ENCODE data around the gene LTA. TPM values are rescaled to one million over a fixed set of nuclear protein-coding genes. Genes with fewer than 3 reads are reported as not detected.
A peak's percentile ranks its signal among the peaks of the same experiment; 100 is the strongest.

LTA gene
- polyA plus RNA-seq, 3 donors, result 0.26 to 0.28 TPM; not detected in 1

DNA sequence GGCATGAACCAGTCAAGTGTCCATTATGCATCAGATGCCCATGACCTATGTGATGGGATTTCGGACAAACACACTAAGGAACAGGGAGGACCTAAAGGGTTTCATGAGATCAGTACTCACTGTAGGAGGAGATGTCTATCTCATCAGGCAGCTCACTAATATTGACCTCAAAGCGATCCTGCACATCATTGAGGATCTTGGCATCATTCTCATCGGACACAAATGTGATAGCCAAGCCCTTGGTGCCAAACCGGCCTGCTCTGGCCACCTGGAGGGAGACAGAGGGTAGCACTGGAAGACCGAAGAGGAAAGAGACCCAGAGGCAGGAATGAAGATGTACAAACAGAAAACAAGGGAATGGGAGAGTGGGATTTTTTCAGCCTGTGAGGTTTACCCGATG is 41.4 kb upstream of the LTA start:
- Histone ChIP-seq H3K4me3 (replicated peaks in 1 of 3; ENCODE audit: low read depth in 2 of 3, low read length in 3 of 3) (no peak overlapping the region), H3K79me2 (ENCODE audit: insufficient read depth, low read length) (peaks cover 37% of the 10 kb centered on the region), H3K36me3 (replicated peaks in 1 of 2; ENCODE audit: control insufficient read depth in 1 of 2, insufficient read depth in 2 of 2, low read length in 2 of 2) (peaks cover 62 to 65% of the 10 kb centered on the region in 2 donors), H3K27me3 (ENCODE audit: control insufficient read depth in 2 of 2, insufficient read depth in 2 of 2, low read length in 2 of 2) (no peaks in the 10 kb centered on the region), H3K4me1 (ENCODE audit: control insufficient read depth in 1 of 2, insufficient read depth in 2 of 2, low read length in 2 of 2) (no peaks in the 10 kb centered on the region), H3K4me2 (replicated peaks; ENCODE audit: extremely low read depth, low read length, poor library complexity, severe bottlenecking) (no peak overlapping the region), H2AFZ (ENCODE audit: insufficient read depth, low read depth, low read length, poor library complexity, severe bottlenecking) (no peak overlapping the region), H3K9ac (ENCODE audit: insufficient read depth, low read length, poor library complexity, severe bottlenecking) (no peak overlapping the region), H3K27ac (ENCODE audit: low read depth in 1 of 2, low read length in 2 of 2) (no peak overlapping the region), H3K9me3 (replicated peaks in 1 of 2; ENCODE audit: control insufficient read depth in 1 of 2, insufficient read depth in 1 of 2, low read length in 2 of 2) (no peaks in the 10 kb centered on the region), H4K20me1 (ENCODE audit: insufficient read depth, low read length) (peaks cover 76% of the 10 kb centered on the region)
- Mint-ChIP-seq H3K27ac (peak overlapping the region in 3 of 7 donors; percentile 57 to 65 (median 59)), H3K36me3 (peaks cover 60 to 66% of the 10 kb centered on the region in 2 donors), H3K4me3 (no peak overlapping the region), H3K4me1 (peaks cover 3% of the 10 kb centered on the region), H3K9me3 (no peaks in the 10 kb centered on the region), H3K27me3 (ENCODE audit: low read depth in 3 of 3) (peaks cover 0 to 2% (median 1%) of the 10 kb centered on the region in 3 donors)
- TF ChIP-seq, protein P1, sequence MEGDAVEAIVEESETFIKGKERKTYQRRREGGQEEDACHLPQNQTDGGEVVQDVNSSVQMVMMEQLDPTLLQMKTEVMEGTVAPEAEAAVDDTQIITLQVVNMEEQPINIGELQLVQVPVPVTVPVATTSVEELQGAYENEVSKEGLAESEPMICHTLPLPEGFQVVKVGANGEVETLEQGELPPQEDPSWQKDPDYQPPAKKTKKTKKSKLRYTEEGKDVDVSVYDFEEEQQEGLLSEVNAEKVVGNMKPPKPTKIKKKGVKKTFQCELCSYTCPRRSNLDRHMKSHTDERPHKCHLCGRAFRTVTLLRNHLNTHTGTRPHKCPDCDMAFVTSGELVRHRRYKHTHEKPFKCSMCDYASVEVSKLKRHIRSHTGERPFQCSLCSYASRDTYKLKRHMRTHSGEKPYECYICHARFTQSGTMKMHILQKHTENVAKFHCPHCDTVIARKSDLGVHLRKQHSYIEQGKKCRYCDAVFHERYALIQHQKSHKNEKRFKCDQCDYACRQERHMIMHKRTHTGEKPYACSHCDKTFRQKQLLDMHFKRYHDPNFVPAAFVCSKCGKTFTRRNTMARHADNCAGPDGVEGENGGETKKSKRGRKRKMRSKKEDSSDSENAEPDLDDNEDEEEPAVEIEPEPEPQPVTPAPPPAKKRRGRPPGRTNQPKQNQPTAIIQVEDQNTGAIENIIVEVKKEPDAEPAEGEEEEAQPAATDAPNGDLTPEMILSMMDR (IDR thresholded peaks at IDR 0.05), result no peak
- intact Hi-C loops (cut with micrococcal nuclease), result no loop called here
- WGBS (ENCODE audit: insufficient coverage), result 91% methylated on average over 4 of the region's 6 CpGs
- DNase-seq, result no peak

DNA sequence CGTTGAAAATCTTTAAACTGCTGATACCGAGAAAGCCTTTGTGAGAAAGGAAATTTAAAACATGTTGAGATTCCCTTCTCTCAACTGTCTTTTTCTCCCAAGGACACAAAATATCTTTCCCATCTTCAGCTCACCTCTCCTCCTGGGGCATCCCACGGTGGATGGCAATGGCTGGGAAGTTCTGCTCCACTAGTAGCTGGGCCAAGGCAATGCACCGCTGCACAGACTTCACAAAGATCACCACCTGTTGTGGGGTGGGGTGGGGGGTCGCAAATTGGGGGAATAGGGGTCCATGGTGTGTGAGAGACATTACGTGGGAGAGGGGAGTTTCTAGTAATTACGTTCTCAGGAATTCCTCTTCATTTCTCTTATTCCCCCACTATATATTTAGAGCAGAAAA is 40.9 kb upstream of the LTA start:
- no peaks in the 10 kb centered on the region for H3K27me3 ChIP-seq (ENCODE audit: control insufficient read depth in 2 of 2, insufficient read depth in 2 of 2, low read length in 2 of 2)
- H3K36me3 Mint-ChIP-seq, result peaks cover 64 to 71% of the 10 kb centered on the region in 2 donors
- H3K4me1 ChIP-seq (ENCODE audit: control insufficient read depth in 1 of 2, insufficient read depth in 2 of 2, low read length in 2 of 2), result no peaks in the 10 kb centered on the region
- TF ChIP-seq, protein P1 (IDR thresholded peaks at IDR 0.05), result no peak
- intact Hi-C loops (cut with micrococcal nuclease), result no loop called here
- H3K9ac ChIP-seq (ENCODE audit: insufficient read depth, low read length, poor library complexity, severe bottlenecking), result no peak overlapping the region
- H3K9me3 Mint-ChIP-seq, result no peaks in the 10 kb centered on the region
- no CpG with 5 or more reads among the region's 7 CpGs for WGBS (ENCODE audit: insufficient coverage)
- H3K9me3 ChIP-seq (replicated peaks in 1 of 2; ENCODE audit: control insufficient read depth in 1 of 2, insufficient read depth in 1 of 2, low read length in 2 of 2), result no peaks in the 10 kb centered on the region
- H3K36me3 ChIP-seq (replicated peaks in 1 of 2; ENCODE audit: control insufficient read depth in 1 of 2, insufficient read depth in 2 of 2, low read length in 2 of 2), result peaks cover 67 to 70% of the 10 kb centered on the region in 2 donors
- no peak overlapping the region for H3K27ac Mint-ChIP-seq
- DNase-seq, result no peak
- peaks cover 4% of the 10 kb centered on the region for H3K4me1 Mint-ChIP-seq
- H3K79me2 ChIP-seq (ENCODE audit: insufficient read depth, low read length), result peaks cover 42% of the 10 kb centered on the region
- H3K27me3 Mint-ChIP-seq (ENCODE audit: low read depth in 3 of 3), result peaks cover 0 to 2% (median 1%) of the 10 kb centered on the region in 3 donors
- no peak overlapping the region for H3K27ac ChIP-seq (ENCODE audit: low read depth in 1 of 2, low read length in 2 of 2)
- no peak overlapping the region for H3K4me2 ChIP-seq (replicated peaks; ENCODE audit: extremely low read depth, low read length, poor library complexity, severe bottlenecking)
- peaks cover 81% of the 10 kb centered on the region for H4K20me1 ChIP-seq (ENCODE audit: insufficient read depth, low read length)
- no peak overlapping the region for H3K4me3 Mint-ChIP-seq
- no peak overlapping the region for H2AFZ ChIP-seq (ENCODE audit: insufficient read depth, low read depth, low read length, poor library complexity, severe bottlenecking)
- no peak overlapping the region for H3K4me3 ChIP-seq (replicated peaks in 1 of 3; ENCODE audit: low read depth in 2 of 3, low read length in 3 of 3)
